Large intestine (tissue), 3 donors: ENCODE results near the gene C10orf67. TPM values are rescaled to one million over a fixed set of nuclear protein-coding genes. Genes with fewer than 3 reads are reported as not detected.

ENCODE experiments used
- DNase-seq, 2 donors: peaks; one replicate each; pipeline versions ENCODE4 v3.0.0 to v3.0.0-alpha.2; 2013
- H3K27ac ChIP-seq: one replicate; pipeline ENCODE4 v1.5.1; 2013; ENCODE audit warnings: low read length
- H3K27me3 ChIP-seq: 2 replicates; pipeline ENCODE4 v1.6.1; 2013; ENCODE audit warnings: low read length; ENCODE audit not compliant: control insufficient read depth, insufficient read depth
- H3K36me3 ChIP-seq: 2 replicates; pipeline ENCODE4 v1.6.1; 2013; ENCODE audit warnings: low read length; ENCODE audit not compliant: control insufficient read depth, insufficient read depth
- H3K4me1 ChIP-seq: one replicate; pipeline ENCODE4 v1.6.1; 2013; ENCODE audit warnings: low read length; ENCODE audit not compliant: control insufficient read depth, insufficient read depth
- H3K4me3 ChIP-seq: one replicate; pipeline ENCODE4 v1.5.1; 2013; ENCODE audit warnings: low read length
- H3K9me3 ChIP-seq: one replicate; pipeline ENCODE4 v1.6.1; 2013; ENCODE audit warnings: mild to moderate bottlenecking, low read depth, low read length, moderate library complexity; ENCODE audit not compliant: control insufficient read depth
- WGBS: methylation state at CpG from one replicate; pipeline ENCODE4 v1.1.5; 2013; ENCODE audit warnings: low lambda C conversion rate; ENCODE audit not compliant: insufficient coverage; 5-methylcytosine and 5-hydroxymethylcytosine counted together
- polyA plus RNA-seq: library from polyadenylated mRNA; unstranded; fragments of 120-200 nt; gene quantifications from one replicate; pipeline ENCODE4 v1.2.1, GENCODE V29; 2013

Gene C10orf67
- polyA plus RNA-seq, 1 donor: 0.27 TPM

DNA sequence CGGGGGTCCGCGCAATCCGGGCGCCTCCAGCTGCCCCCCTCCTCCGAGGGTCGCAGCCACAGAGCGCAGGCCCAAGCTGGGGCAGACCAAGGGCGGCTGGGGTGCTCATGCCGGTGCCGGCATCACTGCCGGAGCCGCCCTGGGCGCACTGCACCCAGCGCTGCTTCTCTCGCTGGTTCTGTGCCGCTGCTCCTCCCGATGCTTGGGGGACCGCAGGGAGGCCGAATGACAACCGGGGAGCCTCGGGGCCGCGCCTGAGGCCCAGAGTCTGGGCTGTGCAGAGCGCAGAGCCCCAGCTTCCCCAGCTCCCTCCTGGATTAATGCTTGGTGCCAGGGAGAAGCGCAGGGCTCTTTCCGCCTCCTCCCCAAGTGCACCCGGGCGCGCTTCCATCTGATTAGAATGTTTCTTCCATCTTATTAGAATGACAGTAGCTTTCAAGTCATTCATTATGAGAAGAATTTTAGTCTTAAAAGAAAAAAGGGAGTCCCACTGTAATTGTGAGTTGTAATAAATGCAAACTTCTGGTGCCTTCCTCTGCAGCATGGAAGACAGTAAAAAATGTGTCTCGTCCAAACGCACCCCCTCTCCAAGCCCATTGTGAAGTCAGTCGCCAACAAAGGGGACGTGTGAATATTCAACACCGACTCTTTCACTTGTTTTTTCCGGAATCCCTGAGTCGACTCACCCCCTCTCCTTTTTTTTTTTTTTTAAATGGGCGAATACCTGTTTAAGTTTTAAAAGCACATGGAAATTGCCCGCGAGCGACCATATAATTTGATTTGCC, 172.0 kb downstream of the C10orf67 start:
- 0% methylated on average over 1 of the region's 41 CpGs for WGBS
- H3K27me3 ChIP-seq: peaks cover 77% of the 10 kb centered on the region
- H3K4me3 ChIP-seq: no peak overlapping the region
- no peak for DNase-seq
- no peak overlapping the region for H3K27ac ChIP-seq
- H3K36me3 ChIP-seq: no peaks in the 10 kb centered on the region
- H3K4me1 ChIP-seq: no peaks in the 10 kb centered on the region
- H3K9me3 ChIP-seq: peaks cover 4% of the 10 kb centered on the region

DNA sequence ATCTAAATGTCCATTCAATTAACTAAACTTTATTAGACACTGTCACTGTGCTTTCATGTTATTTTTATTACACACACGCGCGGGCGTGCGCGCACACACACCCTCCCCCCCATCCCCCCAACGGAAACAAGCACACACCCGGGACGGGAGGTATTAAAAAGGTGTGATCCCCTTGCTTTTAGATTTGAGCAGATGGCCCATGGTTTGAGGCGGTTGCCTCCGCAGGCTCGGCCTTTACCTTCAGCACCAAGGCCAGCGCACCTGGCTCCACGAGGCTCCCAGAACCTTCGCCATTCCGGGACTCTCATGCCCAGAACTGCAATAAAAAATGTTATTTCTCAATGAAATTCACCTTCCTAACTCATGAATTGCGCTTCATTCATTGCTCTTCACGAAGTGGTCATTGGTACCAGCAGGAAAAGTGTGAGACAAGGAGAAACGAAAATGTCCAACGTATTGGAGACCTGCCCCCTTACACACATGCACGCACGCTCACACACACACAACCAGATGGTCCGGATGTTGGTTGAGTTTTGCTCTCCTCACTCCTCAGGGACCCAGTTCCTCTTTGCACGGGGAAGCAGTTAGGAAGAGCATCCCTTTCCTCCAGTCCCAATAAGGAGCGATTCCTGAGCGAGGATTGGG, 173.2 kb downstream of the C10orf67 start:
- Histone ChIP-seq H3K36me3 (no peaks in the 10 kb centered on the region), H3K9me3 (peaks cover 4% of the 10 kb centered on the region), H3K27ac (no peak overlapping the region), H3K4me1 (no peaks in the 10 kb centered on the region), H3K4me3 (no peak overlapping the region), H3K27me3 (peaks cover 72% of the 10 kb centered on the region)
- WGBS: no CpG with 5 or more reads among the region's 26 CpGs
- peak in 1 of 2 donors; percentile 31 for DNase-seq

DNA sequence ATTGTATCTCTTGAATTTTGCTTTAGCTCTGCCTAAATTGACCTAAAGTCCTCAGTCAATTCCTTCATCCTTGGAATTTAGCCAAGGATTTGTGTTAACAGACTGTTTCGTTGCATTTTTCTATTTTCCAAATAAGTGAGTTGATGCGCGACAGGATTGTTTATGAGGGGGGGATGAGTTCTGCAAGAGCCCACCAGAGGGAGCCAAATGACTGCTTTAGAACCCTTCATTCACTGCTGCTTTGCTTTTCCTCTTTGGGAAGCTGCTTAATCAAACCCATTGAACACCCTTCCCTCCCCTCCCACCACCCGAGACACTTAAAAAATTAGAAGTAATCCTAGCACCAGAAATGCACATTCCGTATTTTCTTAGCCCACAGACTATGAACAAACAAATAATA, 186.2 kb downstream of the C10orf67 start:
- no peaks in the 10 kb centered on the region for H3K36me3 ChIP-seq
- H3K4me3 ChIP-seq: no peak overlapping the region
- WGBS: no CpG with 5 or more reads among the region's 5 CpGs
- no peaks in the 10 kb centered on the region for H3K4me1 ChIP-seq
- H3K9me3 ChIP-seq: no peaks in the 10 kb centered on the region
- H3K27ac ChIP-seq: no peak overlapping the region
- H3K27me3 ChIP-seq: peaks cover 19% of the 10 kb centered on the region
- peak; percentile 19 to 34 for DNase-seq

DNA sequence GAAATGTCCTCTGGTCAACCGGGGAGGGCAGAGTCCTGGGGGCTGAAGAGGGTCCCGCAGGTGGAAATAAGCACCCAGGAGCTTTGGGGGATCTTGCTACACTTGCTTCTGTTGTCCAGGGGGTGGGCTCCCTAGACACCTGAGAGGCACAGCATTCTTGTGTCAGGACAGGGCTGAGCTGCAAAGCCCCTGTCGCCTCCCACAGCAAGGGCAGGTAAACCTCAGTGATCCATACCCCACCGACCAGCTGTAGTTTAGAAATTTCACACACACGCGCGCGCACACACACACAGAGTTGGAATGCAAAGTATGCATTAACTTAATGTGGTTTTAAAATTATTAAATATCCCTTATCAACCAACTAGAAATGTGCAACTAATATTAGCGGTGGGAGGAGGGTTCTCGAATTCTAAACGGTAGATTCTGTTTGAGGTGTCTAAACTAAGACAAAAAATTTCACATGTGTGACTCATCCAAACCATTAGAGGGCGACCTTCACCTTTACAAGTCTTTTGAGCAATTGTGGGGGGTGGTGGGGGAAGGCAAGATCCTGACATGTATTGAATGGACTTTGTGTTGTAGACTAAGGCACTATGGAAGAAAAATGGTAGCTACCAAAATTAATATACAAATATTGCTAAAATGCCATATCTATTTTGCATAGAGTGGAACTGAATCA, 186.8 kb downstream of the C10orf67 start:
- Histone ChIP-seq H3K4me3 (no peak overlapping the region), H3K4me1 (no peaks in the 10 kb centered on the region), H3K36me3 (no peaks in the 10 kb centered on the region), H3K9me3 (no peaks in the 10 kb centered on the region), H3K27ac (no peak overlapping the region), H3K27me3 (peaks cover 16% of the 10 kb centered on the region)
- no CpG with 5 or more reads among the region's 12 CpGs for WGBS
- peak in 1 of 2 donors; percentile 5 for DNase-seq

DNA sequence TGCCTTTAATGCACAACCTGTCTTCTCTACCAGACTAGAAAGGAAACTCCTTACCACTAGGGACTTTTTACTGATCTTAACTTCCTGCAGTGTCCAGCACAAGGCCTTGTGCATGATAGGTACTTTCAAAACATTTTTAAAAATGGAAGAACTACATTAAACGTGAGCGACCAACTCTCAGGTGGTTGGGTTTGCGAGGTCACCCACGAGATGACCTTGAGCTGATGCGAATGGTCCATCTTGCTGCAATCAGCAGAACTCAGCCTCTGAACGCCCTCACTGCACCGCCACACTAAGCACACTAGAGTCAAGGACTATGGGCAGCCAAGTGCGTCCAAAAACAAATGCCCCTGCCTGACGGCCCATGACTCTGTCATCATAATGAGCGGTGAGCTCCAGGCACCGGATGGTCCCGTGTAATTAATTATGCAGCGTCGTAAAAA, 187.3 kb downstream of the C10orf67 start:
- Histone ChIP-seq H3K4me3 (no peak overlapping the region), H3K4me1 (no peaks in the 10 kb centered on the region), H3K27me3 (peaks cover 16% of the 10 kb centered on the region), H3K27ac (no peak overlapping the region), H3K36me3 (no peaks in the 10 kb centered on the region), H3K9me3 (no peaks in the 10 kb centered on the region)
- no CpG with 5 or more reads among the region's 14 CpGs for WGBS
- DNase-seq: no peak

DNA sequence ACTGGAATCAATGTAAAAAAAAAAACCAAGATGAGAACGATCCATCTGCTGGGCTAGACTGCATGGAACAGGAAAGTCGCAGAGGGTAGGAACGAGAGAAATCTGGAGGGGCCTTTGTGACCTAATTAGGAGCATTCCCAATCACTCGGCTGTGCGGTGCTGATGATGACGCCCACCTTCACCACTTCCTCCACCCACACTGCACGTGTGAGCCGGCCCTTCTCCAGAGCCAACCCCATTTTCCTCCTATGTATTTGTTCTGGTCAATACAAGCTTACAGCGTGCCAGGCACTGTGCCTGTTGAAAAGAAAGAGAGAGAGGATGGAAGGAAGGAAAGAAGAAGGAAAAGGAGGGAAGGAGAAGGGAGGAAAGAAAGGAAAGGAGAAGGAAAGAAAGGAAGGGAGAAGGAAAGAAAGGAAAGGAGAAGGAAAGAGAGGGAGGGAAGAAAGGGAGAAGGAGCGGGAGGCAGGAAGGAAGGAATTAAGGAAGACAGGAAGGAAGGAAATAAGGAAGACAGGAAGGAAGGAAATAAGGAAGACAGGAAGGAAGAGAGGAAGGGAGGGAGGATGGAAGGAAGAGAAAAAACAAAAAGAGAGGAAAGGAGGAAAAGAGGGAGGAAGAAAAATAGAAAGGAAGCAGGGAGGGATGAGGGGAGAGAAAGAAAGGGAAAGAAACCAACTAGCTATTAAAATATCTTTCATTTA, 188.0 kb downstream of the C10orf67 start:
- Histone ChIP-seq H3K9me3 (no peaks in the 10 kb centered on the region), H3K4me1 (no peaks in the 10 kb centered on the region), H3K27ac (no peak overlapping the region), H3K4me3 (no peak overlapping the region), H3K27me3 (peaks cover 13% of the 10 kb centered on the region), H3K36me3 (no peaks in the 10 kb centered on the region)
- DNase-seq: no peak
- WGBS: 89% methylated on average over 2 of the region's 10 CpGs

DNA sequence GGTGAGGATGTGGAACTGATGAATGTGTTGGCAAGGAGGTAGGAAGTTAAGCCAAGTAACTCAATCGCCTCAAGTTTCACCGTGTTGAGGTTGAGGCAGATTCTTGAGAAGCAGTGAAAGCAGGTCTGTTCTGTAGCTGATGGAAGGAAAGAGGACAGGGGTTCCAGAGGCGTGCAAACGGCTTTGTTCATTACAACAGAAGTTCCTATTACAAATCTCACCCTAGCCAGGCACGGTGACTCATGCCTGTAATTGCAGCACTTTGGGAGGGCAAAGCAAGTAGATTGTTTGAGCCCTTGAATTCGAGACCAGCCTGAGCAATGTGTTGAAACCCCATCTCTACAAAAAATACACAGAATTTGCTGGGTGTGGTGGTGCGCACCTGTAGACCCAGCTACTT, 189.4 kb downstream of the C10orf67 start:
- WGBS: 100% methylated on average over 1 of the region's 7 CpGs
- H3K27me3 ChIP-seq: peaks cover 10% of the 10 kb centered on the region
- H3K9me3 ChIP-seq: no peaks in the 10 kb centered on the region
- H3K36me3 ChIP-seq: no peaks in the 10 kb centered on the region
- H3K4me1 ChIP-seq: no peaks in the 10 kb centered on the region
- no peak for DNase-seq
- no peak overlapping the region for H3K4me3 ChIP-seq
- no peak overlapping the region for H3K27ac ChIP-seq

Other genes with a start within 250 kb of the C10orf67 start
- gene MSRB2, start 249.2 kb downstream of the C10orf67 start, polyA plus RNA-seq: 37.9 TPM
- gene PTF1A, start 152.5 kb downstream of the C10orf67 start, polyA plus RNA-seq: not detected
- 12.9 TPM for gene OTUD1, start 94.3 kb upstream of the C10orf67 start, polyA plus RNA-seq